ENCODE measurements around the gene RNF31. TPM values are rescaled to one million over a fixed set of nuclear protein-coding genes. Genes with fewer than 3 reads are reported as not detected.
A peak's percentile ranks its signal among the peaks of the same experiment; 100 is the strongest.

Gene RNF31
- total RNA-seq, 8 experiments from 2014 or later: 35.0 to 79.5 (median 46.3) TPM

- Histone ChIP-seq H3K27ac (no peak overlapping the region), H3K4me1 (replicated peaks in 1 of 2) (no peaks in the 10 kb centered on the region), H3K4me3 (no peak overlapping the region)
- in situ Hi-C loops (cut with MboI; ENCODE audit: low pct_unique_long_range_greater_than_20kb in 2 of 9, low sequenced_read_pairs in 9 of 9, unreplicated experiment in 9 of 9): no loop called here
- ATAC-seq (replicated peaks in 6 of 8): peak in 2 of 8 experiments; percentile 7 to 27
- 60 to 100% (median 97%) methylated on average over 1 to 5 of the region's 9 CpGs; no CpG with 5 or more reads in 4 of the 10 experiments for WGBS, 10 experiments
These were observed 23.6 kb upstream of the RNF31 start for GRCh38 chr14:24123424-24124417.

- Histone ChIP-seq H3K4me1 (replicated peaks in 1 of 2) (no peaks in the 10 kb centered on the region), H3K27ac (no peak overlapping the region), H3K4me3 (no peak overlapping the region)
- in situ Hi-C loops (cut with MboI; ENCODE audit: low pct_unique_long_range_greater_than_20kb in 2 of 9, low sequenced_read_pairs in 9 of 9, unreplicated experiment in 9 of 9): no loop called here
- ATAC-seq (replicated peaks in 6 of 8): peak in 3 of 8 experiments; percentile 62 to 81 (median 63)
These were observed 20.4 kb upstream of the RNF31 start for GRCh38 chr14:24126939-24127338.

- 50 to 100% (median 90%) methylated on average over 1 to 2 of the region's 2 CpGs; no CpG with 5 or more reads in 2 of the 10 experiments for WGBS, 10 experiments
- Histone ChIP-seq H3K4me1 (replicated peaks in 1 of 2) (no peaks in the 10 kb centered on the region), H3K4me3 (no peak overlapping the region), H3K27ac (no peak overlapping the region)
- in situ Hi-C loops (cut with MboI; ENCODE audit: low pct_unique_long_range_greater_than_20kb in 2 of 9, low sequenced_read_pairs in 9 of 9, unreplicated experiment in 9 of 9): no loop called here
- no peak for ATAC-seq (replicated peaks in 6 of 8)
These were observed 19.6 kb upstream of the RNF31 start for GRCh38 chr14:24127673-24128072.

GRCh38 chr14:24129410-24129998 is 17.8 kb upstream of the RNF31 start:
- no peak overlapping the region for H3K4me3 ChIP-seq
- in situ Hi-C loops (cut with MboI; ENCODE audit: low pct_unique_long_range_greater_than_20kb in 2 of 9, low sequenced_read_pairs in 9 of 9, unreplicated experiment in 9 of 9): no loop called here
- no peak for ATAC-seq (replicated peaks in 6 of 8)
- H3K27ac ChIP-seq: no peak overlapping the region
- WGBS, 10 experiments: 80 to 100% (median 94%) methylated on average over 2 to 8 of the region's 8 CpGs; no CpG with 5 or more reads in 4 of the 10 experiments
- no peaks in the 10 kb centered on the region for H3K4me1 ChIP-seq (replicated peaks in 1 of 2)

GRCh38 chr14:24130380-24130716 is 16.9 kb upstream of the RNF31 start, which contains the start of gene FITM1:
TSS of gene FITM1 (plus strand) at chr14:24130659. CDS start at chr14:24131564, 905 bp downstream.
- in situ Hi-C loops (cut with MboI; ENCODE audit: low pct_unique_long_range_greater_than_20kb in 2 of 9, low sequenced_read_pairs in 9 of 9, unreplicated experiment in 9 of 9): no loop called here
- no peak for ATAC-seq (replicated peaks in 6 of 8)
- Histone ChIP-seq H3K27ac (no peak within 1 kb of the TSS), H3K4me1 (replicated peaks in 1 of 2) (peaks cover 0 to 2% of the 10 kb centered on the region in 2 donors), H3K4me3 (no peak within 1 kb of the TSS)
- 66 to 100% (median 93%) methylated on average over 1 to 5 of the region's 5 CpGs; no CpG with 5 or more reads in 5 of the 10 experiments for WGBS, 10 experiments

- 0 to 100% (median 53%) methylated on average over 1 to 4 of the region's 7 CpGs; no CpG with 5 or more reads in 2 of the 10 experiments for WGBS, 10 experiments
- in situ Hi-C loops (cut with MboI; ENCODE audit: low pct_unique_long_range_greater_than_20kb in 2 of 9, low sequenced_read_pairs in 9 of 9, unreplicated experiment in 9 of 9): no loop called here
- Histone ChIP-seq H3K4me3 (no peak overlapping the region), H3K4me1 (replicated peaks in 1 of 2) (peaks cover 0 to 2% of the 10 kb centered on the region in 2 donors), H3K27ac (no peak overlapping the region)
- ATAC-seq (replicated peaks in 6 of 8): no peak
These were observed 16.4 kb upstream of the RNF31 start for GRCh38 chr14:24130717-24131548.

- in situ Hi-C loops (cut with MboI; ENCODE audit: low pct_unique_long_range_greater_than_20kb in 2 of 9, low sequenced_read_pairs in 9 of 9, unreplicated experiment in 9 of 9): no loop called here
- 79 to 100% methylated on average over 3 to 7 of the region's 15 CpGs; no CpG with 5 or more reads in 8 of the 10 experiments for whole genome bisulfite sequencing, 10 experiments
- H3K4me1 ChIP-seq (replicated peaks in 1 of 2): peaks cover 0 to 2% of the 10 kb centered on the region in 2 donors
- H3K4me3 ChIP-seq: no peak overlapping the region
- no peak for ATAC-seq (replicated peaks in 6 of 8)
- no peak overlapping the region for H3K27ac ChIP-seq
These were observed 15.7 kb upstream of the RNF31 start for GRCh38 chr14:24131549-24131966.

- ATAC-seq (replicated peaks in 6 of 8): no peak
- no peak overlapping the region for H3K4me3 ChIP-seq
- H3K4me1 ChIP-seq (replicated peaks in 1 of 2): peaks cover 2 to 5% of the 10 kb centered on the region in 2 donors
- no peak overlapping the region for H3K27ac ChIP-seq
- WGBS, 10 experiments: 82 to 90% (median 87%) methylated on average over 2 to 15 of the region's 24 CpGs; no CpG with 5 or more reads in 7 of the 10 experiments
- in situ Hi-C loops (cut with MboI; ENCODE audit: low pct_unique_long_range_greater_than_20kb in 2 of 9, low sequenced_read_pairs in 9 of 9, unreplicated experiment in 9 of 9): no loop called here
These were observed 15.1 kb upstream of the RNF31 start for GRCh38 chr14:24132061-24132685.

- in situ Hi-C loops (cut with MboI; ENCODE audit: low pct_unique_long_range_greater_than_20kb in 2 of 9, low sequenced_read_pairs in 9 of 9, unreplicated experiment in 9 of 9): no loop called here
- peaks cover 2 to 5% of the 10 kb centered on the region in 2 donors for H3K4me1 ChIP-seq (replicated peaks in 1 of 2)
- no peak overlapping the region for H3K4me3 ChIP-seq
- no peak overlapping the region for H3K27ac ChIP-seq
- ATAC-seq (replicated peaks in 6 of 8): no peak
- WGBS, 10 experiments: 85 to 100% (median 91%) methylated on average over 1 to 2 of the region's 2 CpGs; no CpG with 5 or more reads in 4 of the 10 experiments
These were observed 14.3 kb upstream of the RNF31 start for GRCh38 chr14:24132976-24133375.

- no peak overlapping the region for H3K27ac ChIP-seq
- no peak overlapping the region for H3K4me3 ChIP-seq
- peaks cover 2 to 5% of the 10 kb centered on the region in 2 donors for H3K4me1 ChIP-seq (replicated peaks in 1 of 2)
- no peak for ATAC-seq (replicated peaks in 6 of 8)
- in situ Hi-C loops (cut with MboI; ENCODE audit: low pct_unique_long_range_greater_than_20kb in 2 of 9, low sequenced_read_pairs in 9 of 9, unreplicated experiment in 9 of 9): no loop called here
- 73 to 100% (median 100%) methylated on average over 1 of the region's 1 CpG; no CpG with 5 or more reads in 5 of the 10 experiments for WGBS, 10 experiments
These were observed 13.6 kb upstream of the RNF31 start for GRCh38 chr14:24133735-24134134.

GRCh38 chr14:24135584-24135833 is 11.8 kb upstream of the RNF31 start:
- ATAC-seq (replicated peaks in 6 of 8): no peak
- Histone ChIP-seq H3K4me3 (peak overlapping the region; percentile 52 to 95 (median 59)), H3K27ac (peak overlapping the region; percentile 12 to 50), H3K4me1 (replicated peaks in 1 of 2) (peaks cover 6 to 8% of the 10 kb centered on the region in 2 donors)
- 0 to 40% (median 15%) methylated on average over 2 to 8 of the region's 9 CpGs; no CpG with 5 or more reads in 2 of the 10 experiments for WGBS, 10 experiments
- in situ Hi-C loops (cut with MboI; ENCODE audit: low pct_unique_long_range_greater_than_20kb in 2 of 9, low sequenced_read_pairs in 9 of 9, unreplicated experiment in 9 of 9): no loop called here

- peak; percentile 87 to 93 (median 90) for ATAC-seq (replicated peaks in 6 of 8)
- Histone ChIP-seq H3K4me1 (replicated peaks in 1 of 2) (peaks cover 6 to 8% of the 10 kb centered on the region in 2 donors), H3K27ac (peak within 1 kb of the TSS; percentile 29 to 69), H3K4me3 (peak within 1 kb of the TSS; percentile 52 to 95 (median 59))
- in situ Hi-C loops (cut with MboI; ENCODE audit: low pct_unique_long_range_greater_than_20kb in 2 of 9, low sequenced_read_pairs in 9 of 9, unreplicated experiment in 9 of 9): no loop called here
- WGBS, 10 experiments: 0% methylated on average over 1 of the region's 75 CpGs; no CpG with 5 or more reads in 9 of the 10 experiments
These were observed 11.2 kb upstream of the RNF31 start, which contains the start of gene PSME1 for GRCh38 chr14:24135834-24136683. TSS of gene PSME1 (plus strand) at chr14:24136194. CDS start at chr14:24136263, 69 bp downstream.
